ENCODE data around the gene EPS8.

The EPS8 gene

DNA sequence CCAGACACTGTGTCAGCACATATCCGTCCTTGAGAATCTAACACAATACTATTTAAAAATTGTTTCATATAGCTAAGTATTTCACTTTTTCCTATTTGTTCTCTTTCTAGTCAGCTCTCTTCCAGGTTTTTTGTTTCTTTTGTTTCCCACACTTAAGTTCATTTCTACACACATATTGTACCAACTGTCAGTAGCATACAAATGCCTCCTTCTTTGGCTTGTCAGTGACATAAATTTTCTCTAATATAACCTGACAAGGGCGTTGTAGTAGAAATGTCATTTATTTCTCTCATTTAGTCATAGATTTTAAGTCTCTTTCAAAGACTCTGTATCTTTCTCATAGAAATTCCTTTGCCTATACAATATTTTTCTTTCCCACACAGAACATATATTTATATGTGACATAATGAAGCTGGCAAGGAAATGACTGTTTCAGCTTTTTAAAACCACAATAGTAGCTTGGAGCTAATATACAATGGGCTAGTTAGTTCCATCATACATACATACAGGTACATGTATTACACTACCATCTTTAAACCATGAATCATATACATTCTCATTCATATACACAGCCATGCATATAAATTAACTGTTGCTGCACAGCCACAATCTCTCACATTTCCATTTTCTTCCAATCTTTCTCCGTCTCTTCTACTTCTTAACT lies 42.3 kb upstream of the EPS8 start:
- Histone ChIP-seq H2BK12ac (ENCODE audit: low read length in 2 of 2) (no peak overlapping the region), H3K4ac (ENCODE audit: low read depth in 1 of 2, low read length in 2 of 2) (no peak overlapping the region), H2BK5ac (ENCODE audit: low read depth, low read length, poor library complexity, severe bottlenecking) (no peak overlapping the region), H3K4me2 (ENCODE audit: low read length, poor library complexity, severe bottlenecking) (no peak overlapping the region), H3K9ac (ENCODE audit: low read length) (no peak overlapping the region), H3K23ac (ENCODE audit: low read length in 2 of 2) (no peak overlapping the region), H3K79me1 (replicated peaks; ENCODE audit: low read length, poor library complexity, severe bottlenecking) (no peaks in the 10 kb centered on the region), H2AK5ac (ENCODE audit: low read length, severe bottlenecking) (no peak overlapping the region), H4K8ac (ENCODE audit: low read length) (no peak overlapping the region), H3K36me3 (ENCODE audit: control insufficient read depth in 1 of 2, insufficient read depth in 2 of 2, low read depth in 1 of 2, low read length in 2 of 2) (no peaks in the 10 kb centered on the region), H4K91ac (ENCODE audit: low read length) (no peak overlapping the region), H3K18ac (ENCODE audit: low read depth in 1 of 2, low read length in 2 of 2) (no peak overlapping the region), H3K4me1 (ENCODE audit: control insufficient read depth, insufficient read depth, low read depth, low read length) (peaks cover 3% of the 10 kb centered on the region), H3K27me3 (ENCODE audit: control insufficient read depth in 1 of 2, insufficient read depth in 1 of 2, low read length in 2 of 2) (no peaks in the 10 kb centered on the region), H3K9me3 (ENCODE audit: control insufficient read depth, low read length) (no peaks in the 10 kb centered on the region), H2BK120ac (ENCODE audit: low read depth, low read length) (no peak overlapping the region), H3K27ac (ENCODE audit: low read length, poor library complexity, severe bottlenecking) (no peak overlapping the region), H3K14ac (ENCODE audit: low read length in 2 of 2) (no peak overlapping the region), H3K4me3 (ENCODE audit: insufficient read depth in 1 of 2, low read depth in 1 of 2, low read length in 2 of 2) (no peak overlapping the region), H2AFZ (ENCODE audit: low read depth, low read length) (no peak overlapping the region), H2BK15ac (ENCODE audit: low read depth, poor library complexity, severe bottlenecking) (no peak overlapping the region)
- 100% methylated on average over 1 of the region's 3 CpGs for WGBS
- DNase-seq: no peak

DNA sequence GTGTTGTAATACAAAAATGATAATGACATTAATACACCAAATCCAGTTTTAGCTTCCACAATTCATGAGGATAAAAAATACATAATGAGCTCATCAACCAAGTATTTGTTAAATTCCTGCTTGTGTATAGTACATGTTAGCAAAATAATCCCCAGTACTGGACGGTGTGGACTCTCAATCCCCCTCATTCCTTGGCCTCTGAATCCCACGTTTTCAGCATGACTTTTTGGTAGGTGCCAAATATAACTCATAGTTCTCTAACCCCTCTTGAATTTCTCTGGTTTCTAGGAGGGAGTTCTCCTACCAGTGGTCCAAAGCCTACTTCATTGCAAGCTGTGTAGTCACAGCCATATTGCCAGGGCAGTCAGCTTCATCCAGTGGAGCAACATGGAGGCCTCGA lies 41.4 kb upstream of the EPS8 start:
- H2BK5ac ChIP-seq (ENCODE audit: low read depth, low read length, poor library complexity, severe bottlenecking): peak overlapping the region; percentile 4
- no peak overlapping the region for H4K91ac ChIP-seq (ENCODE audit: low read length)
- H2AFZ ChIP-seq (ENCODE audit: low read depth, low read length): no peak overlapping the region
- no peak overlapping the region for H2AK5ac ChIP-seq (ENCODE audit: low read length, severe bottlenecking)
- no peak overlapping the region for H2BK15ac ChIP-seq (ENCODE audit: low read depth, poor library complexity, severe bottlenecking)
- H3K27ac ChIP-seq (ENCODE audit: low read length, poor library complexity, severe bottlenecking): peak overlapping the region; percentile 78
- H2BK120ac ChIP-seq (ENCODE audit: low read depth, low read length): no peak overlapping the region
- H3K4ac ChIP-seq (ENCODE audit: low read depth in 1 of 2, low read length in 2 of 2): no peak overlapping the region
- no peak overlapping the region for H3K14ac ChIP-seq (ENCODE audit: low read length in 2 of 2)
- no peak overlapping the region for H2BK12ac ChIP-seq (ENCODE audit: low read length in 2 of 2)
- peaks cover 3% of the 10 kb centered on the region for H3K4me1 ChIP-seq (ENCODE audit: control insufficient read depth, insufficient read depth, low read depth, low read length)
- no peak overlapping the region for H3K18ac ChIP-seq (ENCODE audit: low read depth in 1 of 2, low read length in 2 of 2)
- H3K36me3 ChIP-seq (ENCODE audit: control insufficient read depth in 1 of 2, insufficient read depth in 2 of 2, low read depth in 1 of 2, low read length in 2 of 2): no peaks in the 10 kb centered on the region
- H3K79me1 ChIP-seq (replicated peaks; ENCODE audit: low read length, poor library complexity, severe bottlenecking): no peaks in the 10 kb centered on the region
- H3K4me2 ChIP-seq (ENCODE audit: low read length, poor library complexity, severe bottlenecking): no peak overlapping the region
- no peak for DNase-seq
- H3K4me3 ChIP-seq (ENCODE audit: insufficient read depth in 1 of 2, low read depth in 1 of 2, low read length in 2 of 2): peak overlapping the region in 1 of 2 experiments; percentile 56
- WGBS: 44% methylated on average over 3 of the region's 3 CpGs
- no peaks in the 10 kb centered on the region for H3K27me3 ChIP-seq (ENCODE audit: control insufficient read depth in 1 of 2, insufficient read depth in 1 of 2, low read length in 2 of 2)
- H3K9me3 ChIP-seq (ENCODE audit: control insufficient read depth, low read length): no peaks in the 10 kb centered on the region
- no peak overlapping the region for H3K23ac ChIP-seq (ENCODE audit: low read length in 2 of 2)
- no peak overlapping the region for H4K8ac ChIP-seq (ENCODE audit: low read length)
- peak overlapping the region; percentile 82 for H3K9ac ChIP-seq (ENCODE audit: low read length)

DNA sequence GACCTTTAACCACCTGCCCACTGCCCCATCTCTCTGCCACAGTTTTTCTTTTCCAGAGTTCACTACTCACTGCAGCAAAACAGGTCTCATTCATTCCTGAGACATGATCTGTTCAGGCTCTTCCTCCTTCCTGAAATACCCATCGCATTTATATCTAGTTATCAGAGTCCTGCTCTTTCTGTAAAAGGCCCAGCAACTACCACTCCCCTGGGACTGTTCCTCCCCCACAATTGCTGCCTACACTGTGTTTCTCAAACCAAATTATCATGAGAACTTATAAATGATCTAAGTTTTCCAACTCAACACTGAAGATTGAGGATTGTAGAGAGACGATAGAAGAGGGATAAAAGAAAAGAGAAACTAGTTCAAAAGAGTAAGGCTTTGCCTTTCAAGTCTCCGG lies 40.8 kb upstream of the EPS8 start:
- Histone ChIP-seq H4K8ac (ENCODE audit: low read length) (peak overlapping the region; percentile 72), H3K36me3 (ENCODE audit: control insufficient read depth in 1 of 2, insufficient read depth in 2 of 2, low read depth in 1 of 2, low read length in 2 of 2) (no peaks in the 10 kb centered on the region), H2BK120ac (ENCODE audit: low read depth, low read length) (no peak overlapping the region), H3K27ac (ENCODE audit: low read length, poor library complexity, severe bottlenecking) (peak overlapping the region; percentile 82), H3K9ac (ENCODE audit: low read length) (peak overlapping the region; percentile 82), H3K14ac (ENCODE audit: low read length in 2 of 2) (no peak overlapping the region), H3K4me3 (ENCODE audit: insufficient read depth in 1 of 2, low read depth in 1 of 2, low read length in 2 of 2) (peak overlapping the region in 1 of 2 experiments; percentile 56), H3K27me3 (ENCODE audit: control insufficient read depth in 1 of 2, insufficient read depth in 1 of 2, low read length in 2 of 2) (no peaks in the 10 kb centered on the region), H3K9me3 (ENCODE audit: control insufficient read depth, low read length) (no peaks in the 10 kb centered on the region), H3K79me1 (replicated peaks; ENCODE audit: low read length, poor library complexity, severe bottlenecking) (no peaks in the 10 kb centered on the region), H3K4me2 (ENCODE audit: low read length, poor library complexity, severe bottlenecking) (no peak overlapping the region), H2BK5ac (ENCODE audit: low read depth, low read length, poor library complexity, severe bottlenecking) (no peak overlapping the region), H3K4ac (ENCODE audit: low read depth in 1 of 2, low read length in 2 of 2) (no peak overlapping the region), H3K4me1 (ENCODE audit: control insufficient read depth, insufficient read depth, low read depth, low read length) (peaks cover 3% of the 10 kb centered on the region), H2AK5ac (ENCODE audit: low read length, severe bottlenecking) (no peak overlapping the region), H3K23ac (ENCODE audit: low read length in 2 of 2) (no peak overlapping the region), H4K91ac (ENCODE audit: low read length) (no peak overlapping the region), H2AFZ (ENCODE audit: low read depth, low read length) (no peak overlapping the region), H3K18ac (ENCODE audit: low read depth in 1 of 2, low read length in 2 of 2) (no peak overlapping the region), H2BK12ac (ENCODE audit: low read length in 2 of 2) (no peak overlapping the region), H2BK15ac (ENCODE audit: low read depth, poor library complexity, severe bottlenecking) (no peak overlapping the region)
- WGBS: 57% methylated on average over 2 of the region's 3 CpGs
- DNase-seq: peak; percentile 18

DNA sequence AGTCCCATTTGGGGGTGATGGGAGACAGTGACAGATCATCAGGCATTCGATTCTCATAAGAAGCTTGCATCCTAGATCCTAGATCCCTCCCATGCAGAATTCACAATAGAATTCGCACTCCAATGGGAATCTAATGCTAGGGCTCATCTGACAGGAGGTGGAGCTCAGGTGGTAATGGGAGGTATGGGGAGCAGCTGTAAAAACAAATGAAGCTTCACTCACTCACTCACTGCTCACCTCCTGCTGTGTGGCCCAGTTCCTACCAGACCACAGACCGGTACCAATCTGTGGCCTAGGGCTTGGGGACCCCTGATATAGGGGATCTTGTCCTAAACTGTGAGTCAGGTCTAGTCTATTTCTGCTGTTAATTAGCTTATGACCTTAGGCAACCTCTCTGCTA lies 40.1 kb upstream of the EPS8 start:
- H3K9ac ChIP-seq (ENCODE audit: low read length): no peak overlapping the region
- no peaks in the 10 kb centered on the region for H3K79me1 ChIP-seq (replicated peaks; ENCODE audit: low read length, poor library complexity, severe bottlenecking)
- peak overlapping the region in 1 of 2 experiments; percentile 49 for H3K18ac ChIP-seq (ENCODE audit: low read depth in 1 of 2, low read length in 2 of 2)
- peak overlapping the region; percentile 60 for H2BK15ac ChIP-seq (ENCODE audit: low read depth, poor library complexity, severe bottlenecking)
- H3K36me3 ChIP-seq (ENCODE audit: control insufficient read depth in 1 of 2, insufficient read depth in 2 of 2, low read depth in 1 of 2, low read length in 2 of 2): no peaks in the 10 kb centered on the region
- no peaks in the 10 kb centered on the region for H3K9me3 ChIP-seq (ENCODE audit: control insufficient read depth, low read length)
- H3K4me3 ChIP-seq (ENCODE audit: insufficient read depth in 1 of 2, low read depth in 1 of 2, low read length in 2 of 2): no peak overlapping the region
- H3K23ac ChIP-seq (ENCODE audit: low read length in 2 of 2): no peak overlapping the region
- no peak overlapping the region for H2BK5ac ChIP-seq (ENCODE audit: low read depth, low read length, poor library complexity, severe bottlenecking)
- WGBS: 100% methylated on average over 2 of the region's 3 CpGs
- no peak overlapping the region for H3K4ac ChIP-seq (ENCODE audit: low read depth in 1 of 2, low read length in 2 of 2)
- no peaks in the 10 kb centered on the region for H3K27me3 ChIP-seq (ENCODE audit: control insufficient read depth in 1 of 2, insufficient read depth in 1 of 2, low read length in 2 of 2)
- peaks cover 3% of the 10 kb centered on the region for H3K4me1 ChIP-seq (ENCODE audit: control insufficient read depth, insufficient read depth, low read depth, low read length)
- H2BK12ac ChIP-seq (ENCODE audit: low read length in 2 of 2): no peak overlapping the region
- H4K91ac ChIP-seq (ENCODE audit: low read length): peak overlapping the region; percentile 7
- H3K4me2 ChIP-seq (ENCODE audit: low read length, poor library complexity, severe bottlenecking): no peak overlapping the region
- no peak overlapping the region for H2AK5ac ChIP-seq (ENCODE audit: low read length, severe bottlenecking)
- no peak overlapping the region for H4K8ac ChIP-seq (ENCODE audit: low read length)
- no peak overlapping the region for H2AFZ ChIP-seq (ENCODE audit: low read depth, low read length)
- peak overlapping the region; percentile 82 for H3K27ac ChIP-seq (ENCODE audit: low read length, poor library complexity, severe bottlenecking)
- H2BK120ac ChIP-seq (ENCODE audit: low read depth, low read length): no peak overlapping the region
- H3K14ac ChIP-seq (ENCODE audit: low read length in 2 of 2): no peak overlapping the region
- DNase-seq: no peak

All from mesenchymal stem cell (in vitro differentiated cells and primary cell).